ENCODE data around the gene ZNF726. TPM values are rescaled to one million over a fixed set of nuclear protein-coding genes. Genes with fewer than 3 reads are reported as not detected.
A peak's percentile ranks its signal among the peaks of the same experiment; 100 is the strongest.
"Not testable (repeated sequence)": the region's sequence is repeated elsewhere in the genome, so short reads cannot be mapped to it uniquely, and the experiment has no call there.

ZNF726 gene
- total and polyA plus RNA-seq, 3 experiments from 2014 or later: 1.6 to 13.1 (median 12.6) TPM

DNA sequence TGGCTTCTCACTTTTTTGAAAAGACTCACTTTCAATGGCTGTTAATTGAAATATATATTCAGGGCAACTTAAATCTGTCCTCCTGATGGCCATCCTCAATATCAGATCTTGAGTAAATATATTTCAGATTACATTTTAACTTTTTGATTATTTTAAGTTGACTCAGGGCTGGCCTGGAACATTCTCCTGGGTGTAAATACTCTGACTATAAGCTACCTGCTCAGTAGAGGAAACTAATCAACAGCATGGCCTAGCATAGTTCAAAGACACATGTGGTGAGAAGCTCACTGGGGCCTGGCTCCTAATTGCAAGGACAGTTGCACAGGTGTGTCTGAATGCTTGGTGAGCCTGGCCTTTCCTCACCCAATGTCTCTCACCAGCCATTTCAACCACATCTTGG is 5.5 kb upstream of the ZNF726 start:
- CTCF ChIA-PET: no interaction called here
- Mint-ChIP-seq H3K4me1 (peaks cover 0 to 6% (median 4%) of the 10 kb centered on the region in 3 donors), H3K9me3 (peaks cover 13 to 18% (median 15%) of the 10 kb centered on the region in 5 donors), H3K27ac (no peak overlapping the region), H3K27me3 (no peaks in the 10 kb centered on the region), H3K4me3 (no peak overlapping the region), H3K36me3 (peaks cover 0 to 30% (median 0%) of the 10 kb centered on the region in 3 donors)
- Histone ChIP-seq H3K9me3 (ENCODE audit: low read length) (no peaks in the 10 kb centered on the region), H3K27me3 (ENCODE audit: insufficient read depth, low read length, poor library complexity, severe bottlenecking) (no peaks in the 10 kb centered on the region), H3K36me3 (ENCODE audit: insufficient read depth, low read length) (no peaks in the 10 kb centered on the region), H3K27ac (ENCODE audit: low read depth, low read length) (no peak overlapping the region), H3K4me1 (ENCODE audit: insufficient read depth, low read length) (no peaks in the 10 kb centered on the region), H3K4me3 (ENCODE audit: low read length) (no peak overlapping the region)
- DNase-seq: no peak
- POLR2A ChIA-PET: no interaction called here

DNA sequence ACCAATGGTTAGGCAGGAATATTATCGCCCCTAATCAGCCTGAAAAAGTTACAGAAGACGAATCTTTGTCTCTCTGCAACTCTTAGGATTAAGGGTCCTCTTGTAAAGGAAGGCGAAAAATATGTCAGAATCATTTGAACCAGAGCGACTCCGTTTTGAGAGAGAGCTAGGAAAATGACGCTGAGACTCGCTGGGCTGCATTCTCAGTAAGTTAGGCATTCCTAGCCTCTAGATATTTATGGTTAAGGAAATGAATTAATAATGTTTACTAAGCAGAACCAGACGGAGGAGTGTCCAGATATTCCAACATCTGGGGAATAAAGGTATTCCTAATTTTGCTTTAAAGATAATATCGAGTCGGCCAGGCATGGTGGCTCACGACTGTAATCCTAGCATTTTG is 755 bp upstream of the ZNF726 start:
- Histone ChIP-seq H3K4me1 (ENCODE audit: insufficient read depth, low read length) (peaks cover 6% of the 10 kb centered on the region), H3K27ac (ENCODE audit: low read depth, low read length) (no peak overlapping the region), H3K27me3 (ENCODE audit: insufficient read depth, low read length, poor library complexity, severe bottlenecking) (no peaks in the 10 kb centered on the region), H3K36me3 (ENCODE audit: insufficient read depth, low read length) (no peaks in the 10 kb centered on the region), H3K9me3 (ENCODE audit: low read length) (no peaks in the 10 kb centered on the region), H3K4me3 (ENCODE audit: low read length) (peak overlapping the region; percentile 86)
- H3K4me1 Mint-ChIP-seq: peaks cover 17 to 21% (median 17%) of the 10 kb centered on the region in 3 donors
- DNase-seq: no peak
- peak overlapping the region in 4 of 8 donors; percentile 63 to 95 (median 84) for H3K27ac Mint-ChIP-seq
- ChIA-PET POLR2A (interaction anchor here (1.3 to 1.6 kb wide), 2 partner anchors 119 to 156 kb away, joined by 6 to 20 read pairs; partner anchors contain the start of gene ZNF681), CTCF (no interaction called here)
- no peaks in the 10 kb centered on the region for H3K27me3 Mint-ChIP-seq
- H3K9me3 Mint-ChIP-seq: no peaks in the 10 kb centered on the region
- H3K36me3 Mint-ChIP-seq: peaks cover 0 to 5% (median 4%) of the 10 kb centered on the region in 3 donors
- H3K4me3 Mint-ChIP-seq: peak overlapping the region in 6 of 7 donors; percentile 55 to 96 (median 93)

DNA sequence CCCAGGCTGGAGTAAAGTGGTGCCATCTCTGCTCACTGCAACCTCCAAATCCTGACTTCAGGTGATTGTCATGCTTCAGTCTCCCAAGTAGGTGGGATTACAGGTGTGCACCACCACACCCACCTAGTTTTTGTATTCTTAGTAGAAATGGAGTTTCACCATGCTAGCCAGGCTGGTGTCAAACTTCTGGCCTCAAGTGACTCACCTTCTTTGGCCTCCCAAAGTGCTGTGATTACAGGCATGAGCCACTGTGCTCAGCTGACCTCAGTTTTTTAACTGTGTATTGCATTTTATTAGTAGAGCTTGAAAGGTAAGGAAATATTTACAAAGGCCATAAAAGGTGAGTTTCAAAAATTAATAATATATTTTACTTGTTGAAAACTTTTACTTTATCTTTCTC is 2.3 kb downstream of the ZNF726 start:
- Histone ChIP-seq H3K4me1 (ENCODE audit: insufficient read depth, low read length) (peaks cover 6% of the 10 kb centered on the region), H3K4me3 (ENCODE audit: low read length) (no peak overlapping the region), H3K36me3 (ENCODE audit: insufficient read depth, low read length) (no peaks in the 10 kb centered on the region), H3K27me3 (ENCODE audit: insufficient read depth, low read length, poor library complexity, severe bottlenecking) (no peaks in the 10 kb centered on the region), H3K27ac (ENCODE audit: low read depth, low read length) (no peak overlapping the region), H3K9me3 (ENCODE audit: low read length) (no peaks in the 10 kb centered on the region)
- no peaks in the 10 kb centered on the region for H3K27me3 Mint-ChIP-seq
- H3K9me3 Mint-ChIP-seq: no peaks in the 10 kb centered on the region
- ChIA-PET CTCF (interaction anchor here (0.6 kb wide), 1 partner anchor 184 kb away, joined by 3 read pairs; no protein-coding TSS in a partner anchor), POLR2A (no interaction called here)
- H3K36me3 Mint-ChIP-seq: peaks cover 4 to 16% (median 8%) of the 10 kb centered on the region in 3 donors
- peaks cover 17 to 21% (median 21%) of the 10 kb centered on the region in 3 donors for H3K4me1 Mint-ChIP-seq
- peak overlapping the region in 2 of 7 donors; percentile 35 to 52 for H3K4me3 Mint-ChIP-seq
- no peak overlapping the region for H3K27ac Mint-ChIP-seq
- no peak for DNase-seq

DNA sequence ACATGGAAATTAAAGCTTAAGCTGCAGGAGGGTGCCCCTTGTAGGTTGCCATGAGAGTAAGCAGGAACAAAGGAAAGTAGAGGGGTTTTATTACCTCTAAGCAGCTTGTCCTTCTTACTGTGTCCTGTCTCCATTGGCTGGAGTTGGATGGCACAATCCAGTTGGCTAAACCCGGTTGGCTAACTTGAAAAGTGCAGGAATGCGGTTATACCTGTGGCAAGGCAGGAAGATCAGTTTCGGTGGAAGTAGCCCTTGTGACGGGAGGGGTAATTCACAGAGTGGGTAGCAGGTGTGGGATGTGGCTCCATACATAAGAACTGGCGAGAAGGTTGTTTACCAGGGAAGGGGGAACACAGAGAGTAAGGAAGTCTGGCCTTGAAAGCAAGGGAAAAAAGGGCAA is 3.2 kb downstream of the ZNF726 start:
- Mint-ChIP-seq H3K36me3 (peaks cover 6 to 22% (median 10%) of the 10 kb centered on the region in 3 donors), H3K4me1 (peaks cover 17 to 21% (median 21%) of the 10 kb centered on the region in 3 donors), H3K4me3 (no peak overlapping the region), H3K9me3 (no peaks in the 10 kb centered on the region), H3K27ac (peak overlapping the region in 2 of 8 donors; percentile 44 to 68), H3K27me3 (no peaks in the 10 kb centered on the region)
- CTCF ChIA-PET: interaction anchor here (0.6 kb wide), 1 partner anchor 183 kb away, joined by 3 read pairs; no protein-coding TSS in a partner anchor
- DNase-seq: no peak
- Histone ChIP-seq H3K27me3 (ENCODE audit: insufficient read depth, low read length, poor library complexity, severe bottlenecking) (no peaks in the 10 kb centered on the region), H3K9me3 (ENCODE audit: low read length) (no peaks in the 10 kb centered on the region), H3K4me3 (ENCODE audit: low read length) (no peak overlapping the region), H3K4me1 (ENCODE audit: insufficient read depth, low read length) (peaks cover 6% of the 10 kb centered on the region), H3K27ac (ENCODE audit: low read depth, low read length) (no peak overlapping the region), H3K36me3 (ENCODE audit: insufficient read depth, low read length) (no peaks in the 10 kb centered on the region)
- POLR2A ChIA-PET: no interaction called here

DNA sequence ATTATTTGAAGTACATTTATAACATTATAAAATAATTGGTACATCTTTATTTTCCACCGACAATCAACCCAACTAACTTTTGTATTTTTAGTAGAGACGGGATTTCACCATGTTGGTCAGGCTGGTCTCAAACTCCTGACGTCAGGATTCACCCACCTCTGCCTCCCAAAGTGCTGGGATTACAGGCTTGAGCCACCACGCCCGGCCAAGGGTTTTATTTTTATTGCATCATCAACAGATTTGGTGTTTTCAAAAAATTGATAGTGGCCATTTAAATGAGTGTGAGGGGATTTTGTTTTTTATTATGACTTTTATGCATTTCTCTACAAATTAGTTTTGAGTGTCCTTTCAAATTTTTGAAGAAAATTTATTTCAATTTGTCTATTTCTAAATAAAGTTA is 10.6 kb downstream of the ZNF726 start:
- Mint-ChIP-seq H3K27ac (no peak overlapping the region), H3K9me3 (peaks cover 0 to 6% (median 4%) of the 10 kb centered on the region in 5 donors), H3K27me3 (no peaks in the 10 kb centered on the region), H3K4me3 (no peak overlapping the region), H3K4me1 (peaks cover 0 to under 1% (median 0%) of the 10 kb centered on the region in 3 donors), H3K36me3 (peaks cover 16 to 36% (median 26%) of the 10 kb centered on the region in 3 donors)
- Histone ChIP-seq H3K4me3 (ENCODE audit: low read length) (no peak overlapping the region), H3K27me3 (ENCODE audit: insufficient read depth, low read length, poor library complexity, severe bottlenecking) (no peaks in the 10 kb centered on the region), H3K9me3 (ENCODE audit: low read length) (no peaks in the 10 kb centered on the region), H3K4me1 (ENCODE audit: insufficient read depth, low read length) (no peaks in the 10 kb centered on the region), H3K27ac (ENCODE audit: low read depth, low read length) (no peak overlapping the region), H3K36me3 (ENCODE audit: insufficient read depth, low read length) (no peaks in the 10 kb centered on the region)
- POLR2A ChIA-PET: no interaction called here
- no peak for DNase-seq
- CTCF ChIA-PET: no interaction called here

DNA sequence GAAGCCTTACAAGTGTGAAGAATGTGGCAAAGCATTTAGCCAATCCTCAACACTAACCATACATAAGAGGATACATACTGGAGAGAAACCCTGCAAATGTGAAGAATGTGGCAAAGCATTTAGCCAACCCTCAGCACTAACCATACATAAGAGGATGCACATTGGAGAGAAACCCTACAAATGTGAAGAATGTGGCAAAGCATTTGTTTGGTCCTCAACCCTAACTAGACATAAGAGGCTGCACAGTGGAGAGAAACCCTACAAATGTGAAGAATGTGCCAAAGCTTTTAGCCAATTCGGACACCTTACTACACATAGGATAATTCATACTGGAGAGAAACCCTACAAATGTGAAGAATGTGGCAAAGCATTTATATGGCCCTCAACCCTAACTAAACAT is 18.2 kb downstream of the ZNF726 start:
- POLR2A ChIA-PET: no interaction called here
- H3K4me1 ChIP-seq (ENCODE audit: insufficient read depth, low read length): no peaks in the 10 kb centered on the region
- Mint-ChIP-seq H3K27me3 (no peaks in the 10 kb centered on the region), H3K4me3 (no peak overlapping the region), H3K36me3 (peaks cover 6 to 42% (median 9%) of the 10 kb centered on the region in 3 donors), H3K4me1 (no peaks in the 10 kb centered on the region), H3K27ac (no peak overlapping the region), H3K9me3 (peaks cover 41 to 57% (median 55%) of the 10 kb centered on the region in 5 donors)
- H3K27ac ChIP-seq (ENCODE audit: low read depth, low read length): no peak overlapping the region
- H3K27me3 ChIP-seq (ENCODE audit: insufficient read depth, low read length, poor library complexity, severe bottlenecking): no peaks in the 10 kb centered on the region
- CTCF ChIA-PET: no interaction called here
- no peak overlapping the region for H3K4me3 ChIP-seq (ENCODE audit: low read length)
- no peaks in the 10 kb centered on the region for H3K36me3 ChIP-seq (ENCODE audit: insufficient read depth, low read length)
- H3K9me3 ChIP-seq (ENCODE audit: low read length): peaks cover 24% of the 10 kb centered on the region
- DNase-seq: no peak

DNA sequence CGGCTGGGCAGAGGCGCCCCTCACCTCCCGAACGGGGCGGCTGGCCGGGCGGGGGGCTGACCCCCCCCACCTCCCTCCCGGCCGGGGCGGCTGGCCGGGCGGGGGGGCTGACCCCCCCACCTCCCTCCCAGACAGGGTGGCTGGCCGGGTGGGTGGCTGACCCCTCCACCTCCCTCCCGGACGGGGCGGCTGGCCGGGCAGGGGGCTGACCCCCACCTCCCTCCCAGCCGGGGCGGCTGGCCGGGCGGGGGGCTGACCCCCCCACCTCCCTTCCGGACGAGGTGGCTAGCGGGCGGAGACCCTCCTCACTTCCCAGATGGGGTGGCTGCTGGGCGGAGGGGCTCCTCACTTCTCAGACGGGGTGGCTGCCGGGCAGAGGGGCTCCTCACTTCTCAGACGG is 22.3 kb downstream of the ZNF726 start:
- H3K36me3 ChIP-seq (ENCODE audit: insufficient read depth, low read length); H3K27ac Mint-ChIP-seq; H3K4me3 ChIP-seq (ENCODE audit: low read length); H3K4me1 Mint-ChIP-seq; H3K27me3 Mint-ChIP-seq; H3K4me3 Mint-ChIP-seq; DNase-seq; POLR2A ChIA-PET; H3K27ac ChIP-seq (ENCODE audit: low read depth, low read length); H3K27me3 ChIP-seq (ENCODE audit: insufficient read depth, low read length, poor library complexity, severe bottlenecking); H3K4me1 ChIP-seq (ENCODE audit: insufficient read depth, low read length); CTCF ChIA-PET: not testable (repeated sequence)
- Mint-ChIP-seq H3K9me3 (peaks cover 52 to 66% (median 55%) of the 10 kb centered on the region in 5 donors), H3K36me3 (peaks cover 2 to 43% (median 4%) of the 10 kb centered on the region in 3 donors)
- H3K9me3 ChIP-seq (ENCODE audit: low read length): peaks cover 24% of the 10 kb centered on the region

DNA sequence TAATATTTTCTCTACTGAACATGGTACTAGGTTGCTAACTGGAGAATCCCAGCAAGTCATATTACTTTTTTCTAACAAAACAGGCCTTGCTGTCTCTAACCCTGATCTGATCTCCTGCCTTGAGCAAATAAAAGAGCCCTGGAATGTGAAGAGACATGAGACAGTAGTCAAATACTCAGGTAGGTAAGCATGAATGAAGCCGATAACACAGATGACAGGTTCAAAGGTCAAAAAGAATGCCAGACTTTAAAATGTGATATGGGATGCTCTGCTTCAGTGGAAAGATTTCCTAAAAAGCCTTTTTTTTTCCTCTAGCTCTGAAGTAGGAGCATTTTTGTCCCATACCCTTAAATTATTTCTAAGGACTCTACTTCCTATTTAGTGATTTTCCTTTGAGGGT is 28.7 kb downstream of the ZNF726 start:
- Mint-ChIP-seq H3K4me1 (peaks cover 15 to 20% (median 19%) of the 10 kb centered on the region in 3 donors), H3K9me3 (peaks cover 29 to 39% (median 30%) of the 10 kb centered on the region in 5 donors), H3K27me3 (peaks cover 0 to 1% of the 10 kb centered on the region in 2 donors), H3K4me3 (no peak overlapping the region), H3K36me3 (peaks cover 4 to 72% (median 10%) of the 10 kb centered on the region in 3 donors), H3K27ac (no peak overlapping the region)
- ChIA-PET POLR2A (no interaction called here), CTCF (no interaction called here)
- Histone ChIP-seq H3K36me3 (ENCODE audit: insufficient read depth, low read length) (no peaks in the 10 kb centered on the region), H3K9me3 (ENCODE audit: low read length) (no peaks in the 10 kb centered on the region), H3K4me3 (ENCODE audit: low read length) (no peak overlapping the region), H3K27me3 (ENCODE audit: insufficient read depth, low read length, poor library complexity, severe bottlenecking) (no peaks in the 10 kb centered on the region), H3K27ac (ENCODE audit: low read depth, low read length) (no peak overlapping the region), H3K4me1 (ENCODE audit: insufficient read depth, low read length) (no peaks in the 10 kb centered on the region)
- DNase-seq: no peak

Data from CD8-positive, alpha-beta memory T cell (primary cell).